ENCODE data around the gene SDCCAG8.

SDCCAG8 gene

GRCh38 chr1:243299069-243299468, 43.2 kb downstream of the SDCCAG8 start:
- TF ChIP-seq CTCF (conservative IDR thresholded peaks at IDR 0.05) = no peak
- no peak for TF ChIP-seq ZFX (IDR thresholded peaks at IDR 0.05)
- no peak overlapping the region for H3K27ac ChIP-seq

DNA sequence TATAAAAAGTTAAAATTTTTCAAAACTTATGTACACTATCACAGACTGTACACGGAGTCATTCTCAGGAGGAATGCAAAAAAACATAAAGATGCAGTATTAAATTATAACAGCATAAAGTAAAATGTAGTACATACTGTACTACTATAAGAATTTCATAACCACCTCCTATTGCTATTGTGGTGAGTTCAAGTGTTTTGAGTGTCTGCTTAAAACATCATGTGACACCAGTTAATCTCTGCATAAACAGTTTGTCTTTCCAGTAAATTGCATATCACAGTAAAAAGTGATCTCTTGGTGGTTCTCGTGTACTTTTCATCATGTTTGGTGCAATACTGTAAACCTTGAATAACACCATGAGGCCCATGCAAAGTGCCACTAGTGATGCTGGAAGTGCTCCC, 45.2 kb downstream of the SDCCAG8 start:
- no peak overlapping the region for H3K27ac ChIP-seq
- no peak for TF ChIP-seq CTCF (conservative IDR thresholded peaks at IDR 0.05)
- TF ChIP-seq ZFX (IDR thresholded peaks at IDR 0.05) = no peak

DNA sequence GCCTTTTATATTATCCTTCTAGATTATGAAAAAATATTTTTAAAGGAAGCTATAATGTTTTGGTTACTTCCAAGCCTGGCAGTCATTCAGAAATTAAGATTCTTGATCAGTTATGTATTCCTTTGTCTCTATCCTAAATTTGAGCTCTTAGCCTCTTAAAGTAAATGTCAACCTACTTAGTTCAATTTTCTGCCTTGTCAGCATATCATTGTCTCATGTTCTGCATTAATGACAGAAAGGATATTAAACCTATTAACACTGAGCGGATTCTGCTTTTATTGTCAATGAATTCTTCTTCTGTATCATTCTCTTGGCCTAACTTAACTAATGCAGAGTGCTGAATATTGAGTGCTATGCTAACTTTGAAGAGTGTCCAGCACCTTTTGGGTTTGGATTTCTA, 56.0 kb downstream of the SDCCAG8 start:
- H3K27ac ChIP-seq = no peak overlapping the region
- TF ChIP-seq ZFX (IDR thresholded peaks at IDR 0.05) (no peak), CTCF (conservative IDR thresholded peaks at IDR 0.05) (no peak)

GRCh38 chr1:243312952-243313634, 57.3 kb downstream of the SDCCAG8 start:
- no peak overlapping the region for H3K27ac ChIP-seq
- TF ChIP-seq CTCF (conservative IDR thresholded peaks at IDR 0.05) = no peak
- TF ChIP-seq ZFX (IDR thresholded peaks at IDR 0.05) = no peak

- TF ChIP-seq CTCF (conservative IDR thresholded peaks at IDR 0.05) (no peak), ZFX (IDR thresholded peaks at IDR 0.05) (no peak)
- no peak overlapping the region for H3K27ac ChIP-seq
Measured at GRCh38 chr1:243313635-243314536, 58.0 kb downstream of the SDCCAG8 start.

GRCh38 chr1:243315455-243315854, 59.6 kb downstream of the SDCCAG8 start:
- H3K27ac ChIP-seq = no peak overlapping the region
- TF ChIP-seq CTCF (conservative IDR thresholded peaks at IDR 0.05) (no peak), ZFX (IDR thresholded peaks at IDR 0.05) (no peak)

GRCh38 chr1:243315893-243316292, 60.1 kb downstream of the SDCCAG8 start:
- no peak overlapping the region for H3K27ac ChIP-seq
- no peak for TF ChIP-seq ZFX (IDR thresholded peaks at IDR 0.05)
- TF ChIP-seq CTCF (conservative IDR thresholded peaks at IDR 0.05) = no peak

Measured in C4-2B (cell line).